ENCODE data around the gene TSPAN12. TPM values are rescaled to one million over a fixed set of nuclear protein-coding genes. Genes with fewer than 3 reads are reported as not detected.

The TSPAN12 gene
- total and polyA plus RNA-seq, 2 of the 4 experiments (the other 2 are of a cell fraction) = 0.36 to 0.72 TPM

DNA sequence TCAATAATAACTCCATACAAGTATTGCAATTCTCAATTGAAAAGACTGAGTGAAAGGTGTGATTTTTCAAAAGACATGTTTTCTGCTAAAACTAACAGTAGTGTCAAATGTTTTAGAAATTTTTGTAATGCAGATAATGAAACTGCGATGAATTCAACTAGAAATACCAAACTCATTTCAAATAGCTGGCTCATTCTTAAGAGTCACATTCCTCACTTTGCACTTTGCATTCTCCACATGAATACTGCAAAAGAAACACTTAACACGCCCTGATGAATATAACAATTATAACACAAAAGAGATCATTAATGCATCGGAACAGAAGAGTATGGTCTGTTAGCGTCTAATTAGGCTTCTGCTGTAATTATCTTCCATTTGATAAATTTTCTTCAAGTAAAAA is 15.5 kb upstream of the TSPAN12 start:
- DNase-seq (no peak), ATAC-seq (ENCODE audit: low read depth) (no peak)
- no peak overlapping the region for H3K23ac ChIP-seq (ENCODE audit: low read depth, low read length)
- no peak overlapping the region for H3K9ac ChIP-seq (ENCODE audit: low read depth, low read length)
- H2AK9ac ChIP-seq (replicated peaks; ENCODE audit: low read depth, low read length, poor library complexity) = no peak overlapping the region
- no peaks in the 10 kb centered on the region for H3K79me1 ChIP-seq (ENCODE audit: low read depth in 1 of 2, low read length in 2 of 2)
- TF ChIP-seq CEBPB (IDR thresholded peaks at IDR 0.05; ENCODE audit: low read depth, low read length) = no peak
- TF ChIP-seq NFE2L2 (IDR thresholded peaks at IDR 0.05; ENCODE audit: low read depth, low read length) = no peak
- no peak for TF ChIP-seq RFX5 (IDR thresholded peaks at IDR 0.05; ENCODE audit: low read depth, low read length)
- no peak for TF ChIP-seq SMC3 (IDR thresholded peaks at IDR 0.05; ENCODE audit: low read depth, low read length)
- TF ChIP-seq FOS (IDR thresholded peaks at IDR 0.05; ENCODE audit: low read depth, low read length) = no peak
- no peak for TF ChIP-seq MAFK (IDR thresholded peaks at IDR 0.05; ENCODE audit: low read depth, low read length)
- TF ChIP-seq, protein P1, sequence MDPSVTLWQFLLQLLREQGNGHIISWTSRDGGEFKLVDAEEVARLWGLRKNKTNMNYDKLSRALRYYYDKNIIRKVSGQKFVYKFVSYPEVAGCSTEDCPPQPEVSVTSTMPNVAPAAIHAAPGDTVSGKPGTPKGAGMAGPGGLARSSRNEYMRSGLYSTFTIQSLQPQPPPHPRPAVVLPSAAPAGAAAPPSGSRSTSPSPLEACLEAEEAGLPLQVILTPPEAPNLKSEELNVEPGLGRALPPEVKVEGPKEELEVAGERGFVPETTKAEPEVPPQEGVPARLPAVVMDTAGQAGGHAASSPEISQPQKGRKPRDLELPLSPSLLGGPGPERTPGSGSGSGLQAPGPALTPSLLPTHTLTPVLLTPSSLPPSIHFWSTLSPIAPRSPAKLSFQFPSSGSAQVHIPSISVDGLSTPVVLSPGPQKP (IDR thresholded peaks at IDR 0.05; ENCODE audit: borderline replicate concordance, low read depth, low read length) = no peak
- no peak for TF ChIP-seq BHLHE40 (IDR thresholded peaks at IDR 0.05; ENCODE audit: low read depth, low read length)
- TF ChIP-seq RAD21 (IDR thresholded peaks at IDR 0.05; ENCODE audit: low read length) = no peak
- no peak for TF ChIP-seq RCOR1 (IDR thresholded peaks at IDR 0.05; ENCODE audit: insufficient replicate concordance, low read length)
- TF ChIP-seq MXI1 (IDR thresholded peaks at IDR 0.05; ENCODE audit: borderline replicate concordance, low read depth, low read length) = no peak
- no peak for TF ChIP-seq CHD1 (IDR thresholded peaks at IDR 0.05; ENCODE audit: low read depth, low read length)
- TF ChIP-seq, protein P2, sequence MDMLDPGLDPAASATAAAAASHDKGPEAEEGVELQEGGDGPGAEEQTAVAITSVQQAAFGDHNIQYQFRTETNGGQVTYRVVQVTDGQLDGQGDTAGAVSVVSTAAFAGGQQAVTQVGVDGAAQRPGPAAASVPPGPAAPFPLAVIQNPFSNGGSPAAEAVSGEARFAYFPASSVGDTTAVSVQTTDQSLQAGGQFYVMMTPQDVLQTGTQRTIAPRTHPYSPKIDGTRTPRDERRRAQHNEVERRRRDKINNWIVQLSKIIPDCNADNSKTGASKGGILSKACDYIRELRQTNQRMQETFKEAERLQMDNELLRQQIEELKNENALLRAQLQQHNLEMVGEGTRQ (IDR thresholded peaks at IDR 0.05; ENCODE audit: low read depth, low read length) = no peak
- TF ChIP-seq POLR2A (IDR thresholded peaks at IDR 0.05; ENCODE audit: low read depth, low read length) = no peak
- TF ChIP-seq, protein P3, sequence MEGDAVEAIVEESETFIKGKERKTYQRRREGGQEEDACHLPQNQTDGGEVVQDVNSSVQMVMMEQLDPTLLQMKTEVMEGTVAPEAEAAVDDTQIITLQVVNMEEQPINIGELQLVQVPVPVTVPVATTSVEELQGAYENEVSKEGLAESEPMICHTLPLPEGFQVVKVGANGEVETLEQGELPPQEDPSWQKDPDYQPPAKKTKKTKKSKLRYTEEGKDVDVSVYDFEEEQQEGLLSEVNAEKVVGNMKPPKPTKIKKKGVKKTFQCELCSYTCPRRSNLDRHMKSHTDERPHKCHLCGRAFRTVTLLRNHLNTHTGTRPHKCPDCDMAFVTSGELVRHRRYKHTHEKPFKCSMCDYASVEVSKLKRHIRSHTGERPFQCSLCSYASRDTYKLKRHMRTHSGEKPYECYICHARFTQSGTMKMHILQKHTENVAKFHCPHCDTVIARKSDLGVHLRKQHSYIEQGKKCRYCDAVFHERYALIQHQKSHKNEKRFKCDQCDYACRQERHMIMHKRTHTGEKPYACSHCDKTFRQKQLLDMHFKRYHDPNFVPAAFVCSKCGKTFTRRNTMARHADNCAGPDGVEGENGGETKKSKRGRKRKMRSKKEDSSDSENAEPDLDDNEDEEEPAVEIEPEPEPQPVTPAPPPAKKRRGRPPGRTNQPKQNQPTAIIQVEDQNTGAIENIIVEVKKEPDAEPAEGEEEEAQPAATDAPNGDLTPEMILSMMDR (conservative IDR thresholded peaks at IDR 0.05; ENCODE audit: low read depth, low read length) = no peak
- no peak for TF ChIP-seq MAZ (IDR thresholded peaks at IDR 0.05; ENCODE audit: borderline replicate concordance, low read depth, low read length)
- H4K5ac ChIP-seq (ENCODE audit: low read depth, low read length) = no peak overlapping the region
- no peaks in the 10 kb centered on the region for H3K4me1 ChIP-seq (ENCODE audit: control insufficient read depth, insufficient read depth, low read length)
- no peak overlapping the region for H3K18ac ChIP-seq (ENCODE audit: low read depth, low read length)
- ChIA-PET CTCF (no interaction called here), POLR2A (ENCODE audit: unreplicated experiment) (no interaction called here)
- no peaks in the 10 kb centered on the region for H3K9me3 ChIP-seq (ENCODE audit: control insufficient read depth, insufficient read depth, low read length)
- peaks cover 3% of the 10 kb centered on the region for H3K27me3 ChIP-seq (ENCODE audit: control insufficient read depth, insufficient read depth, low read length)
- H2AFZ ChIP-seq (replicated peaks; ENCODE audit: low read length, poor library complexity) = no peak overlapping the region
- no peak overlapping the region for H2BK15ac ChIP-seq (ENCODE audit: low read depth, low read length)
- intact Hi-C loops (cut with micrococcal nuclease) = no loop called here
- H3K27ac ChIP-seq (ENCODE audit: insufficient read depth, low read length) = no peak overlapping the region
- no peak overlapping the region for H4K8ac ChIP-seq (ENCODE audit: low read depth in 2 of 2, low read length in 2 of 2)
- H4K91ac ChIP-seq (ENCODE audit: insufficient read depth, low read depth, low read length) = no peak overlapping the region
- no peaks in the 10 kb centered on the region for H3K9me1 ChIP-seq (ENCODE audit: insufficient read depth, low read length)
- no peak overlapping the region for H2BK120ac ChIP-seq (ENCODE audit: low read depth, low read length)
- no peak overlapping the region for H3K4ac ChIP-seq (ENCODE audit: low read depth, low read length)
- H3K4me3 ChIP-seq (ENCODE audit: insufficient read depth, low read depth, low read length) = no peak overlapping the region
- H3K36me3 ChIP-seq (ENCODE audit: control insufficient read depth, insufficient read depth, low read length) = no peaks in the 10 kb centered on the region
- H4K20me1 ChIP-seq (ENCODE audit: insufficient read depth, low read length) = no peaks in the 10 kb centered on the region
- H2BK20ac ChIP-seq (ENCODE audit: low read depth, low read length) = no peak overlapping the region
- no peak overlapping the region for H3K14ac ChIP-seq (replicated peaks; ENCODE audit: low read depth, low read length)
- no peak overlapping the region for H2AK5ac ChIP-seq (ENCODE audit: low read depth, low read length)
- no peak overlapping the region for H2BK5ac ChIP-seq (ENCODE audit: low read depth, low read length, poor library complexity, severe bottlenecking)
- WGBS, 2 experiments (ENCODE audit: extremely low coverage in 2 of 2, insufficient read length in 1 of 2) = no CpG with 5 or more reads among the region's 4 CpGs
- H3K4me2 ChIP-seq (ENCODE audit: low read depth, low read length) = no peak overlapping the region
- BruUV-seq (replicated peaks) = no TSS peak
- dilution Hi-C loops (cut with HindIII; ENCODE audit: low sequenced_read_pairs, unreplicated experiment) = no loop called here
- no peak overlapping the region for H3K56ac ChIP-seq (ENCODE audit: extremely low read depth, insufficient read depth, low read length)
- in situ Hi-C loops (cut with MboI; ENCODE audit: low sequenced_read_pairs) = no loop called here
